H9 (cell line): ENCODE data around the gene DCDC2C. TPM values are rescaled to one million over a fixed set of nuclear protein-coding genes. Genes with fewer than 3 reads are reported as not detected.

Experiments used
- DNase-seq: peaks from one replicate; pipeline ENCODE4 v3.0.0-alpha.2; 2017
- H2AFZ ChIP-seq: one replicate; pipeline ENCODE4 v1.6.1; 2013; ENCODE audit warnings: mild to moderate bottlenecking, low read length, control low read depth, moderate library complexity
- H2AK5ac ChIP-seq: 2 replicates; pipeline ENCODE4 v1.6.1; 2013; ENCODE audit warnings: low read length, control low read depth, mixed read lengths; ENCODE audit not compliant: insufficient read length
- H2BK120ac ChIP-seq: one replicate; pipeline ENCODE4 v1.6.1; 2013; ENCODE audit warnings: low read depth, mild to moderate bottlenecking, low read length, control low read depth, inconsistent platforms; ENCODE audit not compliant: poor library complexity, severe bottlenecking
- H2BK12ac ChIP-seq: 2 replicates; pipeline ENCODE4 v1.6.1; 2013; ENCODE audit warnings: low read length, control low read depth, mixed read lengths, low read depth; ENCODE audit not compliant: insufficient read length
- H2BK15ac ChIP-seq: 2 replicates; pipeline ENCODE4 v1.6.1; 2013; ENCODE audit warnings: low read depth, low read length, control low read depth
- H2BK20ac ChIP-seq: one replicate; pipeline ENCODE4 v1.6.1; 2013; ENCODE audit warnings: low read depth, mild to moderate bottlenecking, low read length, control low read depth, inconsistent platforms; ENCODE audit not compliant: poor library complexity, severe bottlenecking
- H2BK5ac ChIP-seq: 2 replicates; pipeline ENCODE4 v1.6.1; 2013; ENCODE audit warnings: low read length, control low read depth, mixed read lengths; ENCODE audit not compliant: insufficient read length
- H3K14ac ChIP-seq: 2 replicates; pipeline ENCODE4 v1.6.1; 2013; ENCODE audit warnings: low read length, control low read depth; ENCODE audit not compliant: insufficient read depth
- H3K18ac ChIP-seq: 2 replicates; pipeline ENCODE4 v1.6.1; 2013; ENCODE audit warnings: low read depth, mild to moderate bottlenecking, mixed read lengths, low read length, control low read depth; ENCODE audit not compliant: insufficient read length
- H3K23ac ChIP-seq: 2 replicates; pipeline ENCODE4 v1.6.1; 2013; ENCODE audit warnings: low read length, control low read depth, mixed read lengths, low read depth; ENCODE audit not compliant: insufficient read length
- H3K23me2 ChIP-seq: 2 replicates; pipeline ENCODE4 v1.6.1; 2013; ENCODE audit warnings: low read depth, mild to moderate bottlenecking, mixed read lengths, low read length, control low read depth; ENCODE audit not compliant: insufficient read length, poor library complexity, severe bottlenecking
- H3K27ac ChIP-seq: 2 replicates; pipeline ENCODE4 v1.5.1; 2013; ENCODE audit warnings: low read length, control low read depth, mixed read lengths, low read depth; ENCODE audit not compliant: insufficient read length
- H3K27me3 ChIP-seq: 2 replicates; pipeline ENCODE4 v1.6.1; 2013; ENCODE audit warnings: low read length, control low read depth, inconsistent platforms; ENCODE audit not compliant: insufficient read depth
- H3K4ac ChIP-seq: 2 replicates; pipeline ENCODE4 v1.6.1; 2013; ENCODE audit warnings: low read depth, mild to moderate bottlenecking, control low read depth, inconsistent platforms, low read length, moderate library complexity
- H3K4me1 ChIP-seq: 2 replicates; pipeline ENCODE4 v1.6.1; 2013; ENCODE audit warnings: low read length, control low read depth, inconsistent platforms; ENCODE audit not compliant: insufficient read depth
- H3K4me2 ChIP-seq: 2 replicates; pipeline ENCODE4 v1.6.1; 2013; ENCODE audit warnings: low read length, control low read depth, mixed read lengths; ENCODE audit not compliant: insufficient read length, insufficient read depth
- H3K56ac ChIP-seq: 2 replicates; pipeline ENCODE4 v1.6.1; 2013; ENCODE audit warnings: low read depth, mild to moderate bottlenecking, mixed read lengths, low read length, control low read depth; ENCODE audit not compliant: insufficient read length
- H3K79me1 ChIP-seq: 2 replicates; pipeline ENCODE4 v1.6.1; 2013; ENCODE audit warnings: low read depth, mild to moderate bottlenecking, moderate library complexity, low read length, control low read depth, inconsistent platforms; ENCODE audit not compliant: insufficient read depth, poor library complexity, severe bottlenecking
- H3K79me2 ChIP-seq: 2 replicates; pipeline ENCODE4 v1.6.1; 2013; ENCODE audit warnings: low read length, control low read depth, inconsistent platforms; ENCODE audit not compliant: insufficient read depth
- H3K9ac ChIP-seq: 2 replicates; pipeline ENCODE4 v1.6.1; 2013; ENCODE audit warnings: low read length, control low read depth, mixed read lengths; ENCODE audit not compliant: insufficient read length; ENCODE audit errors: extremely low read depth
- H3K9me3 ChIP-seq: one replicate; pipeline ENCODE4 v1.6.1; 2013; ENCODE audit warnings: low read depth, low read length, inconsistent platforms; ENCODE audit not compliant: control insufficient read depth
- H3T11ph ChIP-seq: one replicate; pipeline ENCODE4 v1.6.1; 2013; ENCODE audit warnings: mild to moderate bottlenecking, low read length, control low read depth, inconsistent platforms
- H4K20me1 ChIP-seq: one replicate; pipeline ENCODE4 v1.6.1; 2013; ENCODE audit not compliant: control insufficient read depth, insufficient read length, insufficient read depth
- H4K5ac ChIP-seq: 2 replicates; pipeline ENCODE4 v1.6.1; 2013; ENCODE audit warnings: low read depth, mild to moderate bottlenecking, mixed read lengths, low read length, control low read depth; ENCODE audit not compliant: insufficient read length
- H4K8ac ChIP-seq: replicated peaks from 2 replicates; pipeline ENCODE4 v1.6.1; 2013; ENCODE audit warnings: low read length, control low read depth, mixed read lengths, low read depth; ENCODE audit not compliant: insufficient read length
- H4K91ac ChIP-seq: 2 replicates; pipeline ENCODE4 v1.6.1; 2013; ENCODE audit warnings: low read depth, mild to moderate bottlenecking, moderate library complexity, mixed read lengths, low read length, control low read depth; ENCODE audit not compliant: insufficient read length
- H3K27ac Mint-ChIP-seq, 3 experiments: 2 replicates in 2 of 3; 3 replicates in 1 of 3; pipeline ENCODE4 v1.8.0; 2020 to 2021; ENCODE audit warnings: mixed read lengths in 3 of 3, mild to moderate bottlenecking in 1 of 3, moderate library complexity in 1 of 3
- H3K27me3 Mint-ChIP-seq: 2 replicates; pipeline ENCODE4 v1.8.0; 2021; ENCODE audit warnings: low read depth, mild to moderate bottlenecking, moderate library complexity, mixed read lengths
- H3K36me3 Mint-ChIP-seq, 3 experiments: 2 replicates in 2 of 3; 3 replicates in 1 of 3; pipeline ENCODE4 v1.8.0; 2020 to 2021; ENCODE audit warnings: low read depth in 3 of 3, mixed read lengths in 3 of 3; ENCODE audit not compliant: insufficient read depth in 1 of 3
- H3K4me1 Mint-ChIP-seq, 2 experiments: 2 replicates each; pipeline ENCODE4 v1.8.0; 2020; ENCODE audit warnings: mixed read lengths in 2 of 2
- H3K4me3 Mint-ChIP-seq, 2 experiments: 2 replicates in 1 of 2; 3 replicates in 1 of 2; pipeline ENCODE4 v1.8.0; 2020 to 2021; ENCODE audit warnings: mild to moderate bottlenecking in 2 of 2, mixed read lengths in 2 of 2, moderate library complexity in 1 of 2
- H3K9me3 Mint-ChIP-seq, 2 experiments: 2 replicates in 1 of 2; 3 replicates in 1 of 2; pipeline ENCODE4 v1.8.0; 2020; ENCODE audit warnings: mild to moderate bottlenecking in 2 of 2, mixed read lengths in 2 of 2, moderate library complexity in 1 of 2
- CTCF ChIP-seq: fragments of 200-600 bp; sonication (generic); conservative IDR thresholded peaks from 3 replicates; pipeline ENCODE4 v1.8.0; 2021; ENCODE audit warnings: antibody characterized with exemption, mild to moderate bottlenecking
- WGBS: extraction: QIAGEN DNeasy Blood & Tissue Kit; methylation state at CpG from one replicate; pipeline ENCODE4 v1.1.7; 2013; ENCODE audit warnings: missing lambda C conversion rate, low lambda C conversion rate, mixed read lengths; ENCODE audit not compliant: insufficient read length; ENCODE audit errors: extremely low coverage; 5-methylcytosine and 5-hydroxymethylcytosine counted together
- total RNA-seq: library from RNA; stranded (reverse); gene quantifications from 2 replicates; pipeline ENCODE4 v1.2.1, GENCODE V29; 2021

Gene DCDC2C
- total RNA-seq, 1 experiment from 2014 or later = not detected

GRCh38 chr2:3867469-3867868 is 164.1 kb downstream of the DCDC2C start:
- H3K27me3 ChIP-seq = no peaks in the 10 kb centered on the region
- no peaks in the 10 kb centered on the region for H4K20me1 ChIP-seq
- no peak for TF ChIP-seq CTCF
- H2BK15ac ChIP-seq = no peak overlapping the region; the same call in 1 of the 2 replicates
- H3K23ac ChIP-seq = no peak overlapping the region
- H3K23me2 ChIP-seq = no peaks in the 10 kb centered on the region
- H2BK5ac ChIP-seq = no peak overlapping the region
- H4K8ac ChIP-seq = no peak overlapping the region
- peaks cover 0 to 12% of the 10 kb centered on the region in 2 experiments; a peak in 4 of 5 replicates for H3K9me3 Mint-ChIP-seq
- H3T11ph ChIP-seq = no peak overlapping the region
- H3K4me2 ChIP-seq = no peak overlapping the region
- H3K18ac ChIP-seq = no peak overlapping the region
- H4K5ac ChIP-seq = no peak overlapping the region
- no peak overlapping the region for H3K9ac ChIP-seq
- no peaks in the 10 kb centered on the region for H3K79me2 ChIP-seq
- no peak overlapping the region for H3K4ac ChIP-seq
- no peak overlapping the region for H3K14ac ChIP-seq
- no peak overlapping the region for H3K27ac ChIP-seq
- H3K9me3 ChIP-seq = no peaks in the 10 kb centered on the region
- no peak overlapping the region for H3K27ac Mint-ChIP-seq
- H2BK20ac ChIP-seq = no peak overlapping the region
- no peak overlapping the region for H3K56ac ChIP-seq
- H2AFZ ChIP-seq = no peak overlapping the region
- no peak overlapping the region for H2AK5ac ChIP-seq
- no CpG with 5 or more reads among the region's 5 CpGs for WGBS
- H3K36me3 Mint-ChIP-seq = peaks cover 0 to 3% (median 1%) of the 10 kb centered on the region in 3 experiments; a peak in 1 of 7 replicates
- no peak overlapping the region for H3K4me3 Mint-ChIP-seq
- no peaks in the 10 kb centered on the region for H3K4me1 ChIP-seq
- H2BK12ac ChIP-seq = no peak overlapping the region
- H4K91ac ChIP-seq = no peak overlapping the region
- peaks cover 2 to 3% of the 10 kb centered on the region in 2 experiments; a peak in 3 of 4 replicates for H3K4me1 Mint-ChIP-seq
- no peak overlapping the region for H2BK120ac ChIP-seq
- no peaks in the 10 kb centered on the region for H3K79me1 ChIP-seq
- DNase-seq = no peak
- H3K27me3 Mint-ChIP-seq = no peaks in the 10 kb centered on the region; the same call in 1 of the 2 replicates
